Measurements from ENCODE around the gene RPUSD2. TPM values are rescaled to one million over a fixed set of nuclear protein-coding genes. Genes with fewer than 3 reads are reported as not detected.

RPUSD2 gene
- total RNA-seq, 3 donors from 2014 or later (not counting 1 experiment from before 2014, with no cell fraction given) = 13.7 to 15.2 (median 14.2) TPM

- H3K27me3 Mint-ChIP-seq (ENCODE audit: low read depth in 2 of 2) = peaks cover 0 to 3% of the 10 kb centered on the region in 2 donors
- Histone ChIP-seq H3K36me3 (ENCODE audit: control insufficient read depth, insufficient read depth, low read length) (no peaks in the 10 kb centered on the region), H3K27ac (ENCODE audit: low read length) (no peak overlapping the region), H3K9me3 (ENCODE audit: control insufficient read depth, insufficient read depth, low read length) (no peaks in the 10 kb centered on the region), H3K4me1 (ENCODE audit: control insufficient read depth, insufficient read depth, low read length) (no peaks in the 10 kb centered on the region), H3K4me3 (ENCODE audit: low read length) (no peak overlapping the region), H3K27me3 (ENCODE audit: control insufficient read depth, insufficient read depth, low read length) (no peaks in the 10 kb centered on the region)
- H3K27ac Mint-ChIP-seq = no peak overlapping the region
- 91% methylated on average over 8 of the region's 8 CpGs for WGBS (ENCODE audit: insufficient coverage)
- intact Hi-C loops (cut with micrococcal nuclease) = no loop called here
- no peak for ATAC-seq
- H3K4me3 Mint-ChIP-seq = peak overlapping the region; percentile 42
- no peaks in the 10 kb centered on the region for H3K36me3 Mint-ChIP-seq
- H3K9me3 Mint-ChIP-seq = no peaks in the 10 kb centered on the region
- no peak for TF ChIP-seq CTCF (IDR thresholded peaks at IDR 0.05)
- no peaks in the 10 kb centered on the region for H3K4me1 Mint-ChIP-seq
- peak in 1 of 2 donors; percentile 32 for DNase-seq
Measured at GRCh38 chr15:40582726-40583246, 13.7 kb downstream of the RPUSD2 start.

GRCh38 chr15:40584191-40584590, 15.1 kb downstream of the RPUSD2 start:
- H3K27ac ChIP-seq (ENCODE audit: low read length) = no peak overlapping the region
- H3K27me3 ChIP-seq (ENCODE audit: control insufficient read depth, insufficient read depth, low read length) = no peaks in the 10 kb centered on the region
- TF ChIP-seq CTCF (IDR thresholded peaks at IDR 0.05) = no peak
- no peaks in the 10 kb centered on the region for H3K4me1 ChIP-seq (ENCODE audit: control insufficient read depth, insufficient read depth, low read length)
- 17% methylated on average over 2 of the region's 2 CpGs for WGBS (ENCODE audit: insufficient coverage)
- Mint-ChIP-seq H3K27me3 (ENCODE audit: low read depth in 2 of 2) (peaks cover 0 to 3% of the 10 kb centered on the region in 2 donors), H3K36me3 (no peaks in the 10 kb centered on the region), H3K4me1 (no peaks in the 10 kb centered on the region), H3K9me3 (no peaks in the 10 kb centered on the region), H3K4me3 (no peak overlapping the region), H3K27ac (no peak overlapping the region)
- H3K9me3 ChIP-seq (ENCODE audit: control insufficient read depth, insufficient read depth, low read length) = no peaks in the 10 kb centered on the region
- intact Hi-C loops (cut with micrococcal nuclease) = no loop called here
- no peak overlapping the region for H3K4me3 ChIP-seq (ENCODE audit: low read length)
- ATAC-seq (no peak), DNase-seq (no peak)
- H3K36me3 ChIP-seq (ENCODE audit: control insufficient read depth, insufficient read depth, low read length) = no peaks in the 10 kb centered on the region

- DNase-seq = no peak
- Histone ChIP-seq H3K9me3 (ENCODE audit: control insufficient read depth, insufficient read depth, low read length) (no peaks in the 10 kb centered on the region), H3K27ac (ENCODE audit: low read length) (no peak overlapping the region), H3K4me1 (ENCODE audit: control insufficient read depth, insufficient read depth, low read length) (peaks cover 9% of the 10 kb centered on the region), H3K27me3 (ENCODE audit: control insufficient read depth, insufficient read depth, low read length) (no peaks in the 10 kb centered on the region), H3K36me3 (ENCODE audit: control insufficient read depth, insufficient read depth, low read length) (no peaks in the 10 kb centered on the region), H3K4me3 (ENCODE audit: low read length) (no peak overlapping the region)
- H3K27me3 Mint-ChIP-seq (ENCODE audit: low read depth in 2 of 2) = peaks cover 0 to 6% of the 10 kb centered on the region in 2 donors
- peak overlapping the region in 1 of 2 donors; percentile 75 for H3K27ac Mint-ChIP-seq
- TF ChIP-seq CTCF (IDR thresholded peaks at IDR 0.05) = no peak
- peak overlapping the region; percentile 89 for H3K4me3 Mint-ChIP-seq
- H3K36me3 Mint-ChIP-seq = no peaks in the 10 kb centered on the region
- no peaks in the 10 kb centered on the region for H3K9me3 Mint-ChIP-seq
- intact Hi-C loops (cut with micrococcal nuclease) = loop anchor here (5.0 kb wide), 1 partner anchor 187 kb away; no protein-coding TSS in a partner anchor
- peaks cover 28 to 30% of the 10 kb centered on the region in 2 donors for H3K4me1 Mint-ChIP-seq
- ATAC-seq = no peak
- 88% methylated on average over 10 of the region's 12 CpGs for WGBS (ENCODE audit: insufficient coverage)
Measured at GRCh38 chr15:40590667-40591050, 21.6 kb downstream of the RPUSD2 start.

DNA sequence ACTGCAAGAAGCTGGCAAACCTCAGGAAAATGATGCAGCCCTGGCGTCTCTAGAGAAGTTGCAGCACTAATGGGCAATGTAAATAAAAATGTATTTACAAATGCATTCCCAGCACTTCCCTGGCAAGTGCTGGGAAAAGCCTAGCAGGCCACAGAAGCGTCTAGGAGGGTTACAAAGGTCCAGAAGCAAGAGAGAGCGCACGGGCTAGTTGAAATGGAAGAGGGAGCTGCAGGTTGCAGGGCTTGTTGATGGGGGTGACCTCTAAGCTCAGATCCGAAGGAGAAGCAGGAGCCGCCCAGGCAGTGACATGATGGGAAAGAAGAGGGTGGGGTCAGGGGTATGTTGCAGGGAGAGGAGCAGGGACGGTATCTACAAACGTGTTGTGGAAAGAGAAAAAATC, 22.3 kb downstream of the RPUSD2 start:
- TF ChIP-seq CTCF (IDR thresholded peaks at IDR 0.05) = no peak
- no peak overlapping the region for H3K27ac Mint-ChIP-seq

More for the DNA sequence above, 22.3 kb downstream of the RPUSD2 start:
- Histone ChIP-seq H3K36me3 (ENCODE audit: control insufficient read depth, insufficient read depth, low read length) (no peaks in the 10 kb centered on the region), H3K27me3 (ENCODE audit: control insufficient read depth, insufficient read depth, low read length) (no peaks in the 10 kb centered on the region), H3K4me1 (ENCODE audit: control insufficient read depth, insufficient read depth, low read length) (peaks cover 9% of the 10 kb centered on the region), H3K4me3 (ENCODE audit: low read length) (no peak overlapping the region), H3K9me3 (ENCODE audit: control insufficient read depth, insufficient read depth, low read length) (no peaks in the 10 kb centered on the region), H3K27ac (ENCODE audit: low read length) (no peak overlapping the region)
- Mint-ChIP-seq H3K36me3 (no peaks in the 10 kb centered on the region), H3K9me3 (no peaks in the 10 kb centered on the region), H3K4me1 (peaks cover 28 to 30% of the 10 kb centered on the region in 2 donors), H3K27me3 (ENCODE audit: low read depth in 2 of 2) (peaks cover 0 to 6% of the 10 kb centered on the region in 2 donors), H3K4me3 (peak overlapping the region; percentile 52)
- intact Hi-C loops (cut with micrococcal nuclease) = loop anchor here (5.0 kb wide), 1 partner anchor 186 kb away; no protein-coding TSS in a partner anchor
- ATAC-seq = no peak
- no peak for DNase-seq
- WGBS (ENCODE audit: insufficient coverage) = 95% methylated on average over 8 of the region's 8 CpGs

All from natural killer cell (primary cell).